ENCODE data around the gene SESTD1. TPM values are rescaled to one million over a fixed set of nuclear protein-coding genes. Genes with fewer than 3 reads are reported as not detected.
A peak's percentile ranks its signal among the peaks of the same experiment; 100 is the strongest.

Gene SESTD1
- total RNA-seq, 2 experiments from 2014 or later = 3.2 to 21.4 TPM

DNA sequence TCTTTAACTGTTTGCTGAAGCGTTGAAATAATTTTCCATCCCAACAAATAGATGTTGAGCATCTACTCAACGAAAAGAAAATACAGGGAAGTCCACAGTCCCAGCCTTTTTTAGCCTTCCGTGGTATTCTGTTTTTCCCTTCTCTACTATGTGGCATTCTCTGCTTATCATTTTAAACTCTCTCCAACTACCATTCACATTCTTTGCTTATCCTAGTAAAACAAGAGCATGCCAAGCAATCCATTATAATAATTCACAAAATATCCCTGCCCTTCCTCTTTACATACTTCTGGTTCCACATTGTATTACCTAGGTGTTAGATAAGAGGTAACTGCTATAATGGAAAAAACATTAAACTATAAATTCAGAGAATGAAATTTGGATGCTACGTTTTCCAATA lies 1.6 kb upstream of the SESTD1 start:
- H3K9me3 ChIP-seq (ENCODE audit: low read length) = peaks cover 6% of the 10 kb centered on the region; the same call in 1 of the 2 replicates
- no peak overlapping the region for H3K4me2 ChIP-seq (ENCODE audit: low read length)
- H3K79me2 ChIP-seq (ENCODE audit: insufficient read depth, low read depth, low read length) = no peaks in the 10 kb centered on the region
- ChIA-PET CTCF (ENCODE audit: unreplicated experiment) (no interaction called here), POLR2A (no interaction called here)
- DNase-seq (ENCODE audit: low spot score) = no peak
- no peak for TF ChIP-seq EZH2phosphoT487 (IDR thresholded peaks at IDR 0.05; ENCODE audit: borderline replicate concordance, low read depth, low read length)
- TF ChIP-seq CTCF (conservative IDR thresholded peaks at IDR 0.05; ENCODE audit: low read length) = no peak
- H3K4me3 ChIP-seq (ENCODE audit: low read depth, low read length, poor library complexity, severe bottlenecking) = no peak overlapping the region
- no peak overlapping the region for H3K27ac ChIP-seq (ENCODE audit: low read depth, low read length, poor library complexity, severe bottlenecking)
- H2AFZ ChIP-seq (ENCODE audit: low read length) = no peak overlapping the region
- BruUV-seq (replicated peaks) = no TSS peak
- no peaks in the 10 kb centered on the region for H3K36me3 ChIP-seq (ENCODE audit: insufficient read depth, low read length)
- no peaks in the 10 kb centered on the region for H3K9me2 ChIP-seq (ENCODE audit: insufficient read depth, low read length)
- H3K4me1 ChIP-seq (ENCODE audit: insufficient read depth, low read length, poor library complexity, severe bottlenecking) = peaks cover 10% of the 10 kb centered on the region
- no peaks in the 10 kb centered on the region for H4K20me1 ChIP-seq (ENCODE audit: insufficient read depth, low read length)
- intact Hi-C loops (cut with micrococcal nuclease; ENCODE audit: unreplicated experiment) = no loop called here

- Histone ChIP-seq H3K79me2 (ENCODE audit: insufficient read depth, low read depth, low read length) (no peaks in the 10 kb centered on the region), H3K4me3 (ENCODE audit: low read depth, low read length, poor library complexity, severe bottlenecking) (peak overlapping the region; percentile 74), H3K27ac (ENCODE audit: low read depth, low read length, poor library complexity, severe bottlenecking) (no peak overlapping the region), H4K20me1 (ENCODE audit: insufficient read depth, low read length) (no peaks in the 10 kb centered on the region), H3K4me2 (ENCODE audit: low read length) (peak overlapping the region; percentile 80), H3K9me3 (ENCODE audit: low read length) (peaks cover 6% of the 10 kb centered on the region; the same call in 1 of the 2 replicates), H3K4me1 (ENCODE audit: insufficient read depth, low read length, poor library complexity, severe bottlenecking) (peaks cover 10% of the 10 kb centered on the region), H3K9me2 (ENCODE audit: insufficient read depth, low read length) (no peaks in the 10 kb centered on the region), H3K36me3 (ENCODE audit: insufficient read depth, low read length) (no peaks in the 10 kb centered on the region), H2AFZ (ENCODE audit: low read length) (peak overlapping the region; percentile 65; the same call in 1 of the 2 replicates)
- TF ChIP-seq EZH2phosphoT487 (IDR thresholded peaks at IDR 0.05; ENCODE audit: borderline replicate concordance, low read depth, low read length) (no peak), CTCF (conservative IDR thresholded peaks at IDR 0.05; ENCODE audit: low read length) (no peak)
- no TSS peak for BruUV-seq (replicated peaks)
- ChIA-PET POLR2A (no interaction called here), CTCF (ENCODE audit: unreplicated experiment) (no interaction called here)
- intact Hi-C loops (cut with micrococcal nuclease; ENCODE audit: unreplicated experiment) = no loop called here
- DNase-seq (ENCODE audit: low spot score) = no peak
Measured at GRCh38 chr2:179265082-179265510, 464 bp upstream of the SESTD1 start.

DNA sequence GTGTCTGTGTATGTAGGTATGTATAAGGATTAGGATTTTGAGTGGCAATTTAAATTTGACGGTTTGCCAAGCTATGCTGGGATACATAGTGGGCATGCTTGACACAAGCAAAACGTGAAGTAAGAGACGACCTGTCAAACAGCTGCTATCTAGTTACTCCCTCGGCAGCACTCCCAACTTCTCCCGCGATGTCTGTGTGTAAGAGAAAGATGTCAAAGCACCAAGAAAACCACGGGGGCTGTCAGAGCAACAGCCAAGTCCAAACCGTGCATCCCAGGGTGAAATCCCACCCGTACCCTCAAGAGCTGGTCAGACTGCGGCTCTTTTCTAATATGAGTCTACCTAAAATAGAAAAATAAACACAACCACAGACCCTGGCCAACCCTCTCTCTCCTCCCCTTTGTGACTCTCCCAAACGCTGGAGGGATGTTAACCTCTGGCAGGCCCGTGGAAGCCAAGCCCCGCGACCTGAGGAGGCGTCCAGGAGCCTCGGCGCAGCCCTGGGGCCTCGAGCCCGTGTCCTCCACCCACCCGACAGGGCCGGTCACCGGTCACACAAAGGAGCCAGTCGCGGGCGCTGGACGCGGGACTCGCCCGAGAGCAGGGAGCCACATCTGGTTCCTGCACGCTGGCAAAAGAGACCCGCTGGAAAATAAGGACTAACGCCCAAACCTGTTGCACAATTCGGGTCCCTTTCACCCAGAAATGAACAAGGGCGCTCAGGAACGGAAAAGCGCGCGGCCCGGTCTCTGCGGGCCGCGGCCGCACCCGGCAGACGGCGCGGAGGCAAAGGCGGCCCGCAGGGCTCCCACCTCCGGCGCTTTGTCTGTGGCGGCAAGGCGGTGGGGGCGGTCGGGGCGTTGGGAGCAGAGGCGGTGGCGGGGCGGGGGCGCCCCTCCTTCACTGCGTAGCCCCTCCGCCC lies 925 bp downstream of the SESTD1 start:
- POLR2A ChIA-PET = interaction anchor here (0.7 to 2.0 kb wide), 6 partner anchors 8 to 142 kb away, joined by 3 to 5 read pairs (median 3); no protein-coding TSS in a partner anchor
- Histone ChIP-seq H3K4me2 (ENCODE audit: low read length) (peak overlapping the region; percentile 80), H3K79me2 (ENCODE audit: insufficient read depth, low read depth, low read length) (no peaks in the 10 kb centered on the region), H4K20me1 (ENCODE audit: insufficient read depth, low read length) (no peaks in the 10 kb centered on the region), H3K36me3 (ENCODE audit: insufficient read depth, low read length) (no peaks in the 10 kb centered on the region), H3K9me2 (ENCODE audit: insufficient read depth, low read length) (no peaks in the 10 kb centered on the region), H2AFZ (ENCODE audit: low read length) (peak overlapping the region; percentile 79), H3K4me1 (ENCODE audit: insufficient read depth, low read length, poor library complexity, severe bottlenecking) (peaks cover 10% of the 10 kb centered on the region), H3K9me3 (ENCODE audit: low read length) (peaks cover 6% of the 10 kb centered on the region; the same call in 1 of the 2 replicates), H3K4me3 (ENCODE audit: low read depth, low read length, poor library complexity, severe bottlenecking) (peak overlapping the region; percentile 74), H3K27ac (ENCODE audit: low read depth, low read length, poor library complexity, severe bottlenecking) (no peak overlapping the region)
- CTCF ChIA-PET (ENCODE audit: unreplicated experiment) = no interaction called here
- no peak for TF ChIP-seq CTCF (conservative IDR thresholded peaks at IDR 0.05; ENCODE audit: low read length)
- 0 out of 2 replicates have a peak, but pooled peaks have one; percentile 63 for TF ChIP-seq EZH2phosphoT487 (IDR thresholded peaks at IDR 0.05; ENCODE audit: borderline replicate concordance, low read depth, low read length)
- no TSS peak for BruUV-seq (replicated peaks)
- intact Hi-C loops (cut with micrococcal nuclease; ENCODE audit: unreplicated experiment) = no loop called here
- peak; percentile 45 for DNase-seq (ENCODE audit: low spot score)
